Measurements from ENCODE around the gene PCED1B.
"Not testable (repeated sequence)": the region's sequence is repeated elsewhere in the genome, so short reads cannot be mapped to it uniquely, and the experiment has no call there.

Gene PCED1B, protein sequence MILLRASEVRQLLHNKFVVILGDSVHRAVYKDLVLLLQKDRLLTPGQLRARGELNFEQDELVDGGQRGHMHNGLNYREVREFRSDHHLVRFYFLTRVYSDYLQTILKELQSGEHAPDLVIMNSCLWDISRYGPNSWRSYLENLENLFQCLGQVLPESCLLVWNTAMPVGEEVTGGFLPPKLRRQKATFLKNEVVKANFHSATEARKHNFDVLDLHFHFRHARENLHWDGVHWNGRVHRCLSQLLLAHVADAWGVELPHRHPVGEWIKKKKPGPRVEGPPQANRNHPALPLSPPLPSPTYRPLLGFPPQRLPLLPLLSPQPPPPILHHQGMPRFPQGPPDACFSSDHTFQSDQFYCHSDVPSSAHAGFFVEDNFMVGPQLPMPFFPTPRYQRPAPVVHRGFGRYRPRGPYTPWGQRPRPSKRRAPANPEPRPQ

DNA sequence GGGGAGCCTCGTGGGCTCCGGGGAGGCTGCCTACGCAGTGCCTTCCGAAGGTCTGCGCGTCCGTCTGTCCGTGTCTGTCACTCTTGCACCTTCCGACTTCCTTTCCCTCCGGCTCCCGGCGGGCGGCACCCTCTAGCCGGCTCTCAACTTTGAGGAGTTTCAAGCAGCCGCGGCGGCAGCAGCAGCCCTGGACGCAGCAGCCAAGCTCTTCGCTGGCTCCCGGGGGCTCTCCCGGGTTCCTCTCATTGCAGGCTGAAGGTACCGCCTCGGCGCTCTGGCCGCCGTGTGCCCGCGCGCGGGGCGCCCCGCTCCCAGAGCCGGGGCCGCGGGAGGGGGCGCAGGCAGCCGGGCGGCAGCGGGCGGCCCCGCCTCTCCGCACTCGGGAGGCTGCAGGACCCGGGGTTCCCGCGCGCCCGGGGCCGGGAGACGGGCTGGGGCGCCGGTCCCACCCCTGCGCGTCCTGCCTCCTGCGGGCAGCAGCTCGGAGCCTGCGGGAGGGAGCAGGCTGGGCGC is at the start of gene PCED1B, which contains the start of gene AMIGO2:
PCED1B (plus strand) TSS at position 154 of the 513 bp plus-strand sequence. CDS start 155,443 bp downstream, outside the sequence.
AMIGO2 (minus strand) TSS at position 492 of the 513 bp plus-strand sequence. CDS start 957 bp downstream, outside the sequence.
- peak within 1 kb of the TSS; percentile 94 for H3K4me3 Mint-ChIP-seq
- peak within 1 kb of the TSS; percentile 87 for H3K27ac Mint-ChIP-seq
- H3K4me1 Mint-ChIP-seq, result peaks cover 71% of the 10 kb centered on the region
- H3K9me3 Mint-ChIP-seq, result no peaks in the 10 kb centered on the region
- CTCF ChIA-PET, result interaction anchor here (0.8 to 4.7 kb wide), 14 partner anchors 9 to 318 kb away, joined by 3 to 35 read pairs (median 4); no protein-coding TSS in a partner anchor
- H3K27me3 Mint-ChIP-seq, result peaks cover 8% of the 10 kb centered on the region
- peaks cover 21% of the 10 kb centered on the region for H3K36me3 Mint-ChIP-seq
- DNase-seq, result peak; percentile 78

DNA sequence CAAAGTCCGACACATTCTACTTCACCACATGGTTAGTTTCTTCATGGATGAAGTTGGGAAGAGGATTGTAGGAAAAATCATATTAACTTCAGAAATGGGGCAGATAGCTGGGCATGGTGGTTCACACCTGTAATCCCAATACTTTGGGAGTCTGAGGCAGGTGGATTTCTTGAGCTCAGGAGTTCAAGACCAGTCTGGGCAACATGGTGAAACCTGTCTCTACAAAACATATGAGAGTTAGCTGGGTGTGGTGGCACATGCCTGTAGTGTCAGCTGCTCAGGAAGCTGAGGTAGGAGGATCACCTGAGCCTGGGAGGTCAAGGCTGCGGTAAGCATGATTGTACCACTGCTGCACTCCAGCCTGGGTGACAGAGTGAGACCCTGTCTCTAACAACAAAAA is 49.5 kb upstream of the PCED1B start:
- Mint-ChIP-seq H3K4me1 (peaks cover 19% of the 10 kb centered on the region), H3K27me3 (peaks cover 7% of the 10 kb centered on the region), H3K9me3 (no peaks in the 10 kb centered on the region), H3K4me3 (no peak overlapping the region), H3K27ac (no peak overlapping the region), H3K36me3 (no peaks in the 10 kb centered on the region)
- no peak for DNase-seq
- CTCF ChIA-PET, result interaction anchor here (0.9 to 1.1 kb wide), 2 partner anchors 8 to 368 kb away, joined by 3 read pairs; no protein-coding TSS in a partner anchor

- H3K27ac Mint-ChIP-seq, result no peak overlapping the region
- DNase-seq, result peak; percentile 22
- no peaks in the 10 kb centered on the region for H3K36me3 Mint-ChIP-seq
- CTCF ChIA-PET, result interaction anchor here (0.6 to 4.0 kb wide), 29 partner anchors 10 to 709 kb away, joined by 3 to 68 read pairs (median 5); no protein-coding TSS in a partner anchor
- no peaks in the 10 kb centered on the region for H3K27me3 Mint-ChIP-seq
- peaks cover 19% of the 10 kb centered on the region for H3K4me1 Mint-ChIP-seq
- H3K9me3 Mint-ChIP-seq, result no peaks in the 10 kb centered on the region
- H3K4me3 Mint-ChIP-seq, result no peak overlapping the region
Measured at GRCh38 chr12:47032644-47033043, 46.8 kb upstream of the PCED1B start.

GRCh38 chr12:47033081-47033480 is 46.3 kb upstream of the PCED1B start:
- Mint-ChIP-seq H3K4me3 (no peak overlapping the region), H3K27ac (no peak overlapping the region)
- no peak for DNase-seq

GRCh38 chr12:47033789-47034555 is 45.4 kb upstream of the PCED1B start:
- no peaks in the 10 kb centered on the region for H3K27me3 Mint-ChIP-seq
- no peak for DNase-seq

More at GRCh38 chr12:47033081-47033480, 46.3 kb upstream of the PCED1B start:
- H3K36me3 Mint-ChIP-seq, result no peaks in the 10 kb centered on the region
- H3K9me3 Mint-ChIP-seq, result no peaks in the 10 kb centered on the region
- CTCF ChIA-PET, result interaction anchor here (0.7 to 4.0 kb wide), 24 partner anchors 10 to 709 kb away, joined by 3 to 68 read pairs (median 5); no protein-coding TSS in a partner anchor
- H3K4me1 Mint-ChIP-seq, result peaks cover 19% of the 10 kb centered on the region
- no peaks in the 10 kb centered on the region for H3K27me3 Mint-ChIP-seq

DNA sequence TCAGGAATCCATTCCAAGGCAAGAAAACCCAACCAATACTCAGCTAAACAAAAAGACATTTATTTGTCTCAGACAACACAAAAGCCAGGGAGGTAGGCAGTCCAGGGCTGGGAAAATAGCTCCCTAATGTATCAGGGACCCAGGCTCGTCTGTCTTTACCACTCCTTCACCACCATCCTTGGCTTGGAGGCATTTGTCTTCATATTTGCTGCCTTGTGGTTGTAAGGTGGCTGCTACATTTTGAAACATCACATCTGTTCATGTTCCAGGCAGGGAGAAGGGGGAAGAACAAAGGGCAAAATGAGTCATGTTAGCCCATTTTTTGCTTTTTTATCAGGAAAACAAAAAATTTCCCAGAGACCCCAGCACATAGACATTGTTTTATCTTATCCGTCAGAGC is 44.8 kb upstream of the PCED1B start:
- no peak overlapping the region for H3K4me3 Mint-ChIP-seq
- DNase-seq, result no peak
- no peaks in the 10 kb centered on the region for H3K27me3 Mint-ChIP-seq
- CTCF ChIA-PET, result interaction anchor here (0.6 to 4.0 kb wide), 6 partner anchors 13 to 602 kb away, joined by 3 to 68 read pairs (median 24); no protein-coding TSS in a partner anchor
- no peak overlapping the region for H3K27ac Mint-ChIP-seq
- no peaks in the 10 kb centered on the region for H3K9me3 Mint-ChIP-seq
- peaks cover 19% of the 10 kb centered on the region for H3K4me1 Mint-ChIP-seq
- H3K36me3 Mint-ChIP-seq, result no peaks in the 10 kb centered on the region

More at GRCh38 chr12:47033789-47034555, 45.4 kb upstream of the PCED1B start:
- CTCF ChIA-PET, result interaction anchor here (0.6 to 4.0 kb wide), 11 partner anchors 13 to 708 kb away, joined by 3 to 68 read pairs (median 12); no protein-coding TSS in a partner anchor
- Mint-ChIP-seq H3K4me1 (peaks cover 19% of the 10 kb centered on the region), H3K36me3 (no peaks in the 10 kb centered on the region), H3K4me3 (no peak overlapping the region), H3K27ac (no peak overlapping the region), H3K9me3 (no peaks in the 10 kb centered on the region)

DNA sequence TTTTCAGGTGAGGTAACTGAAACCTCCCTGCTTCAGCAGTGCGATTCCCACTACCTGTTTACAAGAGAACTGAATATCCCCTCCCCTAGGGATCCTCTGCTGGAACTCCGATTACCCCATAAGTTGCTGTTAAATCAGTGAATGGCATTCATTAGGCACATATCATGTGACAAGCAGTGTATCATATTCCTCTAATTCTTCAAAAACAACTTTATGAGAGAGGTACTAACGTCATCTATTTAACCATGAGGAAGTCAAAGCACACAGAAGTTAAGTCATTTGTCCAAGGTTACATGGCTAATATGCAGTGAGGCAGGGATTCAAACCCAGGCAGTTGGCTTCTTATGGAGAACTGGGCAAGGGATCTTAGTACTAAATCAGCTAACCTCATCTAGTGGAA is 43.9 kb upstream of the PCED1B start:
- DNase-seq, result no peak
- H3K4me1 Mint-ChIP-seq, result peaks cover 16% of the 10 kb centered on the region
- no peak overlapping the region for H3K4me3 Mint-ChIP-seq
- H3K9me3 Mint-ChIP-seq, result no peaks in the 10 kb centered on the region
- no peaks in the 10 kb centered on the region for H3K36me3 Mint-ChIP-seq
- CTCF ChIA-PET, result interaction anchor here (0.8 kb wide), 1 partner anchor 158 kb away, joined by 3 read pairs; no protein-coding TSS in a partner anchor
- H3K27me3 Mint-ChIP-seq, result no peaks in the 10 kb centered on the region
- no peak overlapping the region for H3K27ac Mint-ChIP-seq

DNA sequence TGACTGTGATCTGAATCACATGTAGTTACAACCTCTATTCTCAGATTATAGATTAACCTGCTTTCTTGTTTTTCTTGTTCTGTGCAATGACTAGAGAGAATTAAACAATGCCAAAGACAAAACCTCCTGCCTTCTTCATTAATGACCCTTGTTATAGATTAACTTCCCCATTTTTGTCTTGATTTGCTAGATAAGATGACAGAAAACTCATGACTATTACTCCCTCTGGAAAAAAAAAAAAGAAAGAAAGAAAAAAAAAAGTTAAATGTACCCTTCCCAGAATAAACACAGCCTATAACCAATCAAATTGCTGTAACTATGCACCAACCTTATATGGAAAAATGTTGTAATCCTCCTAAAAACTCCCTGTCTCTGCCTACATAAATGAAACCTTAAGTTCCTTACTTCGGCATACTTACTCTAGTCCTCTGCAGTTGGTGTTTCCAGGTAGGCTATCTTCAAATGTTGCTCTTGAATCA is 41.1 kb upstream of the PCED1B start:
- DNase-seq, result no peak
- Mint-ChIP-seq H3K27me3 (peaks cover 4% of the 10 kb centered on the region), H3K9me3 (no peaks in the 10 kb centered on the region), H3K27ac (no peak overlapping the region), H3K4me1 (peaks cover 8% of the 10 kb centered on the region), H3K36me3 (no peaks in the 10 kb centered on the region), H3K4me3 (no peak overlapping the region)
- CTCF ChIA-PET, result interaction anchor here (0.6 to 2.1 kb wide), 2 partner anchors 359 to 663 kb away, joined by 3 to 8 read pairs; no protein-coding TSS in a partner anchor

- Mint-ChIP-seq H3K4me3 (no peak overlapping the region), H3K9me3 (no peaks in the 10 kb centered on the region), H3K4me1 (peaks cover 5% of the 10 kb centered on the region), H3K36me3 (no peaks in the 10 kb centered on the region), H3K27me3 (peaks cover 8% of the 10 kb centered on the region), H3K27ac (no peak overlapping the region)
- CTCF ChIA-PET, result no interaction called here
- DNase-seq, result no peak
Measured at GRCh38 chr12:47039079-47039478, 40.3 kb upstream of the PCED1B start.

- no peaks in the 10 kb centered on the region for H3K9me3 Mint-ChIP-seq
- no peak overlapping the region for H3K4me3 Mint-ChIP-seq
- CTCF ChIA-PET, result interaction anchor here (1.1 kb wide), 1 partner anchor 358 kb away, joined by 4 read pairs; no protein-coding TSS in a partner anchor
- H3K27me3 Mint-ChIP-seq, result peaks cover 8% of the 10 kb centered on the region
- H3K36me3 Mint-ChIP-seq, result no peaks in the 10 kb centered on the region
- DNase-seq, result no peak
- no peak overlapping the region for H3K27ac Mint-ChIP-seq
- no peaks in the 10 kb centered on the region for H3K4me1 Mint-ChIP-seq
Measured at GRCh38 chr12:47039756-47040155, 39.7 kb upstream of the PCED1B start.

DNA sequence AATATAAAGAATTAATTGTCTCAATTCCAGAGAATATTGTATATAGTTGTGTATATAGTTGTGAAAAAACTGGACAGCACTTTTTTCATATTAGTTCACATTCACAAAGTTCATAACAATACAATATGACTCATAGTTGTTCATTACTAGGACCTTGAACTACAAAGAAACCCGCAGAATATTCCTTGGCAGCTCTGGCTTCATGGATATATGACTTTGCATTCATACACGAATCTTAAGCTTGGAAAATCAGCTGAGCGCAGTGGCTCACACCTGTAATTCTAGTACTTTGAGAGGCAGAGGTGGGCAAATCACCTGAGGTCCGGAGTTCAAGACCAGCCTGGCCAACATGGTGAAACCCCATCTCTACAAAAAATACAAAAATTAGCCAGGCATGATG is 38.1 kb upstream of the PCED1B start:
- H3K4me1 Mint-ChIP-seq, result no peaks in the 10 kb centered on the region
- no peak overlapping the region for H3K4me3 Mint-ChIP-seq
- no peak for DNase-seq
- H3K27me3 Mint-ChIP-seq, result peaks cover 8% of the 10 kb centered on the region
- no peaks in the 10 kb centered on the region for H3K9me3 Mint-ChIP-seq
- CTCF ChIA-PET, result interaction anchor here (1.6 to 1.7 kb wide), 2 partner anchors 10 to 30 kb away, joined by 5 read pairs; no protein-coding TSS in a partner anchor
- no peaks in the 10 kb centered on the region for H3K36me3 Mint-ChIP-seq
- no peak overlapping the region for H3K27ac Mint-ChIP-seq

DNA sequence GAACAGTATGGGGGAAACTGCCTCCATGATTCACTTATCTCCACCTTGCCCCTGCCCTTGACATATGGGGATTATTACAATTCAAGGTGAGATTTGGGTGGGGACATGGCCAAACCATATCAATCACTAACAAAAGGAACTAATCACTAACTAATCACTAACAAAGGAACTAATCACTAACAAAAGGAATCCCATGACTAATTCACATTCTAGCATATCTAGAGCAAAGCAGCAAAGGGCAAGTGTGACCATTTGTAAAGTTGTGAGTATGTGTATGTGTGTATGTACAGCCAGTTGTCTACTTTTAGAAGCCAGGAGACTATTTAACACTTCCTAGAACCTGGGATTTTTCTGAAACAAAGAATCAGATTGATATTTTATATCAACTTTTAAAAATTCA is 30.9 kb upstream of the PCED1B start:
- H3K27ac Mint-ChIP-seq, result no peak overlapping the region
- H3K27me3 Mint-ChIP-seq, result peaks cover 3% of the 10 kb centered on the region
- no peaks in the 10 kb centered on the region for H3K4me1 Mint-ChIP-seq
- DNase-seq, result no peak
- peaks cover 8% of the 10 kb centered on the region for H3K9me3 Mint-ChIP-seq
- H3K36me3 Mint-ChIP-seq, result peaks cover 1% of the 10 kb centered on the region
- CTCF ChIA-PET, result no interaction called here
- H3K4me3 Mint-ChIP-seq, result no peak overlapping the region

DNA sequence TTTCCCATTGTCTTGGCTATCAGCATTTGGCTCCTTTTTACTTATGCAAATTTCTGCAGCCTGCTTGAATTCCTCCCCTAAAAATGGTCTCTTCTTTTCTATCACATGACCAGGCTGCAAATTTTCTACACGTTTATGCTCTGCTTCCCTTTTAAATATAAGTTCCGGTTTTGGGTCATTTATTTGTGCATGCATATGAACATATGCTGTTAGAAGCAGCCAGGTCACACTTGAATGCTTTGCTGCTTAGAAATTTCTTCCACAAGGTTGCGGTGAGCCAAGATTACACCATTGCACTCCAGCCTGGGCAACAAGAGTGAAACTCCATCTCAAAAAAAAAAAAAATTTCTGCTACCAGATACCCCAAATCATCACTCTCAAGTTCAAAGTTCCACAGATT is 28.1 kb upstream of the PCED1B start:
- CTCF ChIA-PET, result interaction anchor here (0.7 kb wide), 1 partner anchor 27 kb away, joined by 3 read pairs; no protein-coding TSS in a partner anchor
- DNase-seq, H3K9me3 Mint-ChIP-seq, H3K4me3 Mint-ChIP-seq, H3K27ac Mint-ChIP-seq, H3K36me3 Mint-ChIP-seq, H3K4me1 Mint-ChIP-seq, H3K27me3 Mint-ChIP-seq: not testable (repeated sequence)
